ENCODE results near the gene NEK11. TPM values are rescaled to one million over a fixed set of nuclear protein-coding genes. Genes with fewer than 3 reads are reported as not detected.

NEK11 gene
- 10 to 100 TPM; 19.0 to 24.5 (median 20.4) TPM for polyA plus RNA-seq (ENCODE audit: insufficient read length in 4 of 4)

DNA sequence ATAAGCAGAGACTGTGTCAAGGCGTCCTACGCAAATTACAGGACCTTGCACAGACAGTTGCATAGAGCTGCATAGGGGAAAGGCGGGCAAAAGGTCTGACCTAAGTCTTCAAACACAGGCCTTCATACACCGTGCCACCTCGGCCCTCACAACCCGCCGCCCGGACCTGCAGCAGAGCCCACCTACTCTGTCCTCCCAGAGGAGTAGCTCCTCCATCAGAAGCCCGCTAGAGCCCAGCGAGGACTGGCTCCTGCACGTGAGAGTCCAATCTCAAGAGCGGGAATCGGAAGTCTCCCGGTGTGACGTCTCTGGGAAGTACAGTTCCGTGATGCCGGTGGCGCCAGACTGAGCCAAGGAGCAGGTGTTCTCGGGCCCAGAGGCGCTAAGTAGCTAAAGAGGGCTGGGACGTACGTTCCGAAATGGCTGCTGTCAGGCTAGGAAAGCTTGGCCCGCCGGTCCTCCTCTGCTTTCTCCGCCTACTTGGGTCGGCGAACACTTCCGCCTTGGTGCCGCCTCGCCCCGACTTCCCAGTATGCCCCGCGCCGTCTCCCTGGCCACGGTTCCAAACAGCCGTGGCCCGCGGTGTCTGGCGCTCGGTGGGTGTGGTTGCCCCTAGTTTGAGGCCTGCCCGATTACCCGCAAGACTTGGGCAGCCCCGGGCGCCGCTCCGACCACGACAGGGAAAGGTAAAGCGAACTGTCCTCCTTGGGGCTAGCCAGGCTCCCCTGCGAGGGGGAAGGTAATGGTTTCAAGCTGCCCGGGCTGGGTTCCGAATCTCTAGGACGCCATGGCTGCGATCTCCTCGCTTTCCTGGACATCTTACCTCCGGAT lies at the start of gene NEK11, which contains the start of gene ASTE1:
Gene NEK11, plus strand, starts transcription at position 557 of the 831 bp plus-strand sequence. CDS start 2,832 bp downstream, outside the sequence.
Gene ASTE1, minus strand, starts transcription at position 505 of the 831 bp plus-strand sequence. CDS start 1,519 bp downstream, outside the sequence.
- peak; percentile 74 to 80 (median 78) for DNase-seq (ENCODE audit: low read depth in 4 of 4, low spot score in 2 of 4)

DNA sequence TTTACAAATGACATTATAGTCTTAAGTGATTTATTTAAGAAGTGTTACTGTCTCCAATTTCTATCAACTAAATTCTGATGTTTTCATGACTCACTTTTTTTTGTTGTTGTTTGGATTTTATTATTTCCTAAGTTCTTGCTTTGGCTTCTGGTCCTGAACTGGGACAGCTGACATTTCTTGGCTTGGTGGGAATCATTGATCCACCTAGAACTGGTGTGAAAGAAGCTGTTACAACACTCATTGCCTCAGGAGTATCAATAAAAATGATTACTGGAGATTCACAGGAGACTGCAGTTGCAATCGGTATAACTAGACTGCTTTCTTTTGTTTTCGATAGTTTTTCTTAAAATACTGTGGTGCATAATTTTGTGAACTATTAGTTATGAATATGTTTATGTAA lies 47.6 kb upstream of the NEK11 start:
- DNase-seq (ENCODE audit: low read depth in 4 of 4, low spot score in 2 of 4), result no peak

GRCh38 chr3:130981469-130981868 lies 45.2 kb upstream of the NEK11 start:
- DNase-seq (ENCODE audit: low read depth in 4 of 4, low spot score in 2 of 4), result no peak

DNA sequence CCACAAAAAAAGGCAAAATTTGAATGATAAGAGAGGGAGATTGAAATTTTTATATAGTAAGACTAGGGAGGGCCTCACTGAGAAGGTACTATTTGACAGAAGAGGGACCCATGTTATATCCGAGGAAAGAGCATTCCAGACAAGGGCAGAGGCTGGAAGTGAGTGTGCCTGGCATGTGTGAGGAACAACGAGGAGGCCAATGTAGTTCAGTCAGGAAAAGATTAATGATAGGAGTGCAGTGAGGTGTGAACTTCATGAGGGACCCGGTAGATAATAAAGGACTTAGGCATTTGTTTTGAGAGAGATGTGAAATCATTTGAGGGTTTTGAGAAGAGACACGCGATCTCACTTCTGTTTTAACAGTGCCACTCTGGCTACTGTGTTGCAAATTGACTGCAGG lies 36.4 kb upstream of the NEK11 start:
- DNase-seq (ENCODE audit: low read depth in 4 of 4, low spot score in 2 of 4), result no peak

GRCh38 chr3:130991126-130991525 lies 35.6 kb upstream of the NEK11 start:
- DNase-seq (ENCODE audit: low read depth in 4 of 4, low spot score in 2 of 4), result no peak

GRCh38 chr3:130992344-130992743 lies 34.3 kb upstream of the NEK11 start:
- peak in 1 of 4 donors; percentile 1 for DNase-seq (ENCODE audit: low read depth in 4 of 4, low spot score in 2 of 4)

- no peak for DNase-seq (ENCODE audit: low read depth in 4 of 4, low spot score in 2 of 4)
Measured at GRCh38 chr3:130997289-130997688, 29.4 kb upstream of the NEK11 start.

DNA sequence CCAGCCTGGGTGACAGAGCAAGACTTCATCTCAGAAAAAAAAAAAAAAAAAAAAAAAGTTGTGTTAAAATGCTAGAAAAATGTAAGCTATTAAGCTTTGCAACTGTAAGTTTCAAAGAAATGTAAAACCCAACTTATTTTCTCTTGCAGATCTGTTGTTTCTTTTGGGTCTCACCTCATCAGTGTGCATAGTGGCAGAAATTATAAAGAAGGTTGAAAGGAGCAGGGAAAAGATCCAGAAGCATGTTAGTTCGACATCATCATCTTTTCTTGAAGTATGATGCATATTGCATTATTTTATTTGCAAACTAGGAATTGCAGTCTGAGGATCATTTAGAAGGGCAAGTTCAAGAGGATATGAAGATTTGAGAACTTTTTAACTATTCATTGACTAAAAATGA lies 25.6 kb upstream of the NEK11 start:
- DNase-seq (ENCODE audit: low read depth in 4 of 4, low spot score in 2 of 4), result no peak

- DNase-seq (ENCODE audit: low read depth in 4 of 4, low spot score in 2 of 4), result no peak
Measured at GRCh38 chr3:131004603-131005002, 22.1 kb upstream of the NEK11 start.

DNA sequence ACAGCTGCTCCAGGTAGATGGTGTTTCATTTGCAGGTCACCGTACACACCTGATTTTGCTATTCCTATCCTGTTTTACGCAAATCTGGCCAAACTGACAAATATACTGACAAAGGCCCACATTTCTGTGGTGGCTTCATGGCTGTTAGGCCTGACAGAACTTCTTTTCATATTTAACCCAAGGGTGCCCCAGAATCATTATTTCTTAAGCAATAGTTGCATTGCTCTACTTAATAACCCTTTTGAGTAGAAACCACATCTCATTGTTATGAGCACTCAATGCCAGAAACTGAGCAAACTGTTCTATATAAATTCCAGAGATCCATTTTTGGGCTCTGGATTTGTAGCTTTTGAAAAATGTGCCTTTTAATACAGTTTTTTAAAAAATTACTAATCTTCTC lies 19.4 kb upstream of the NEK11 start:
- no peak for DNase-seq (ENCODE audit: low read depth in 4 of 4, low spot score in 2 of 4)

DNA sequence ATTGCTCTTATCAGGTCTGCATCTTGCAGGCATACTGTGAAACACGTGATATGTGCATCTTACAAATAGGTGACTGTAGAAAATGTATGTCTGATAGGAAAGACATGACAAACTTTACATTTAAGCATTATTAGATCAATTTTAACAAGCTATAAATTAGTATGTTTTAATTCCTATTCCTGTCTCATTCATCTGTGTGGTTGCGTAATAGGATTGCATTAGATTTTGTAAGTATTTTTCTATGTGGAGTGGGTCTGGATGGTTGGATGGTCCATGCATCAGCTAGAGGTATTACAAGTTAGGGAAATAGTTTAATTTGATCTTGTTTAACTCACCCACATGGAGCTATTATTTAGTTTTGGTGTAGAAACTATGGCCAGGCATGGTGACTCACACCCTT lies 18.9 kb upstream of the NEK11 start:
- DNase-seq (ENCODE audit: low read depth in 4 of 4, low spot score in 2 of 4), result no peak

DNA sequence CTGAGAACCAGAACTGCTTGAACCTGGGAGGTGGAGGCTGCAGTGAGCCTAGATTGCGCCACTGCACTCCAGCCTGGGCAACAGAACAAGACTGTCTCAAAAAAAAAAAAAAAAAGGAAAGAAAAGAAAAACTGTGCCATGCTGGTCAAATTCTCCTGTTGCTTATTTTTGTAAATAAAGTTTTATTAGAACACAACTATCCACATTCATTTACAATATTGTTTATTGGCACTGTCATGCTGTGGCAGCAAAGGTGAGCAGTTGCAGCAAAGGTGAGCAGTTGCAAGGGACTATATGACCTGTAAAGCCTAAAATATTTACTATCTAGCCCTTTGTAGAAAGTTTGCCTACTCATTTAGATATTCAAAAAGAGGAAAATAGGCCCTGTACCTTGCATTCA lies 18.4 kb upstream of the NEK11 start:
- no peak for DNase-seq (ENCODE audit: low read depth in 4 of 4, low spot score in 2 of 4)

GRCh38 chr3:131009698-131010097 lies 17.0 kb upstream of the NEK11 start:
- no peak for DNase-seq (ENCODE audit: low read depth in 4 of 4, low spot score in 2 of 4)

DNA sequence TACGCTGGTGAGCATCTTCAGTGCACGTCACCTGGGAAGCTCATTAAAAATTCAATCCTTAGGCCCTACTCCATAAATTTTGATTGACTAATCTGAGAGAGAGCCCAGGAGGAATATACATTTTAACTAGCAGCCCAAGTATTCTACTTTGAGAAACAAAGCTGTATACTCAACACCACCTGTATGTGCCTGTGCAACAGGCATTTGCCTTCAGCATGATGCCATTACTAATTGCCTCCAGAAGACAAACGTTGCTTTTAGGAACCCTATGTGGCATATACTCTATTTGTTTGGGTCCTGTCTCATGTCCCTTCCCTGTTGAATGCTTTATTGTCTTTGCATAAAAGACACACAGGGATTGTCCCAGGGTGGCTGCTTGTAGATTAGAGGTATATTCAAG lies 7.7 kb upstream of the NEK11 start:
- no peak for DNase-seq (ENCODE audit: low read depth in 4 of 4, low spot score in 2 of 4)

DNA sequence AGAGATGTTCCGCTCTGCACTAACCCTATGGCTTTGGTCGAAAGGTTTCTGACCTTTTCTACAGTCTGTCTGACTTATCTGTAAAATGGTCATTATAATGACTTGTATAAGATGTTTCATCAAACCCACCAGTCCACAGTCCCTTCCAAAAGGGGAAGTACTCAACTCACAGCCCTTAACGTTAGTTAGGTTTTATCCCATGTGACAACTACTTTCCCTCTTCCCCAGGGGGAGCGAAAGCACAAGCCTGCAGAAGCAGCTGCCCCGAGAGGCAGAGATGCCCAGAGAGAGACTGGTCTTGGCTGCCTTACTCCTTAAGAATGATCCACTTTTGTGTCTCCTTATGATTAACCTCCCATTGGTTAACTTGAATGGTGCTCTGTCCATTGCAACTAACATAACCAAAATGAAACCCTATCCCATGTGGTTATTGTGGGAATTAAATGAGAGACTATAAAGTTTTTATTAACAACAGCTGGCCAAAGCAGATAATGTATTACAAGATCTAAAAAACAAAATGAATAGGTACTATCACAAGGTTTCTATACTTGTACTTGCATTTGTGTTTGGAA lies 6.5 kb upstream of the NEK11 start:
- DNase-seq (ENCODE audit: low read depth in 4 of 4, low spot score in 2 of 4), result no peak

DNA sequence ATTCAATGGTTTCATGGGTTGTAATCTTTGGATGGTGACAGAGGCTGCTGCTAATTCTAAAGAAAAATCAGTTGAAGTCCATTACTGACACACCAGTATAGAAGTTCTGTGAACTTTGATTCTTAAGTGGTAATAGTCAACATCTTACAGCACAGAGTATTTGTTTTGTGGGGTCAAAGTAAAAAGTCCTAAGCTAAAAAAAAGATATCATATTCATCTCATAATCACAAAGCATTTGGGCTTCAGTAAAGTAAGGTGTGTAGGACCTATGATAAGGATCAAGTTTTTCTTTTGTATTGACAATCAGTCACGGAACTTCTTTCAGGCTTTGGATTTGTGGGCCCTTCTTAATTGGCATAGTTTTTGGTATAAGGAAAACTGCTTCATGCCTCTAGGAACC lies 1.1 kb upstream of the NEK11 start:
- DNase-seq (ENCODE audit: low read depth in 4 of 4, low spot score in 2 of 4), result no peak

DNA sequence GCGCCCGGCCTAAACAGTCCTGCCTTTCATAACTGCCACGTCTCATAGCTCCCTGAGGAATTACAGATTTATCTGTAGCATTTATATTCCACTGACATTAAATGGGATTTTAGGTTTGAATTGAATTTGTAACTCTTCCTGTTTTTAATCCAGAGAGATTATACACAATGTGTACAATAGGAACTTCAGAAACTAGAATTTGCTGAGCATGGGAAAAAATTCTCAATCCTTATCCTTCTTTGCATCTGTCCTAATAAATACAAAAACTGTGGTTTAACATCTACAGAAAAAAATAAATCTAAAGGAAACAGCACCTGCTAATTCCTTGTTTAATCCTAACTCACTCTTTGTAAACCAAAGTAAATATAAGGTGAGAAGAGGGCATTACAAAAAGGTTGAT lies 2.2 kb downstream of the NEK11 start:
- no peak for DNase-seq (ENCODE audit: low read depth in 4 of 4, low spot score in 2 of 4)

GRCh38 chr3:131031660-131032059 lies 5.0 kb downstream of the NEK11 start:
- no peak for DNase-seq (ENCODE audit: low read depth in 4 of 4, low spot score in 2 of 4)

DNA sequence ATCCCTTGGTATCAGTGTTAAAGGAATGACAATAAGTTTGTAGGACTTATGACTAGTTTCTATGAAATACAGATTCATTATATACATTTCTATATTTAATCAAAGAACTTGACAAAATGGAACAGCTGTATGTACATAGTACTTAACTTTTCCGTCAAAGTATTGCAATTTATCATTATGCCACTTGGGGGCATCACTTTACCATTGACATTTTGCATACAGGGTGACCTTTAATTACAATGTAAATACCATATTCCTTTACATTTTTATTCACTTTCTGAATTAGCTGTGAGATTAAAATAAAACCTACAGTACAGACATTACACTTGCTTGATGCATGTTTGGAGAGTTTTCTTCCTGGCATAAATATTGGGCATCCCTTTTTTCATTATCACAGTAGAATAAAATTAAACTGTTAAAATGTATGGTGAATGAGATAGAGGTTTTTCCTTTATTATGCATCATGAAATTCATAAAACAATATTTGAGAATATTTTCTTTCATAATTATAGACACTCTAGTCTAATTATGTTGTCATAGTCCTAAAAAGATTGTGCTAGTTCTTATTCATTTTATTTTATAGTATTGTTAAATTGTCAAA lies 6.9 kb downstream of the NEK11 start:
- DNase-seq (ENCODE audit: low read depth in 4 of 4, low spot score in 2 of 4), result peak in 1 of 4 donors; percentile 25

GRCh38 chr3:131036200-131036816 lies 9.6 kb downstream of the NEK11 start:
- no peak for DNase-seq (ENCODE audit: low read depth in 4 of 4, low spot score in 2 of 4)

GRCh38 chr3:131036986-131037385 lies 10.3 kb downstream of the NEK11 start:
- DNase-seq (ENCODE audit: low read depth in 4 of 4, low spot score in 2 of 4), result no peak

Data from left renal cortex interstitium (tissue), 4 donors.